Stimulated activated naive CD8-positive, alpha-beta T cell treated with anti-CD3 and anti-CD28 coated beads, Interleukin-15, Interleukin-2, amounts not matched to agents 100 ng/mL and 50 ng/mL, for 24 hours (primary cell): ENCODE data around the gene IFNL4.

Experiments used
- H3K27ac Mint-ChIP-seq: one replicate; pipeline ENCODE4 v1.8.0; 2021; ENCODE audit warnings: mild to moderate bottlenecking, mixed read lengths
- H3K27me3 Mint-ChIP-seq: one replicate; pipeline ENCODE4 v1.8.0; 2021; ENCODE audit warnings: mixed read lengths
- H3K36me3 Mint-ChIP-seq: one replicate; pipeline ENCODE4 v1.8.0; 2021; ENCODE audit warnings: low read depth, mixed read lengths
- H3K4me1 Mint-ChIP-seq: one replicate; pipeline ENCODE4 v1.8.0; 2021; ENCODE audit warnings: low read depth, mixed read lengths
- H3K4me3 Mint-ChIP-seq: one replicate; pipeline ENCODE4 v1.8.0; 2021; ENCODE audit warnings: mild to moderate bottlenecking, mixed read lengths
- H3K9me3 Mint-ChIP-seq: one replicate; pipeline ENCODE4 v1.8.0; 2021; ENCODE audit warnings: mixed read lengths

The IFNL4 gene

GRCh38 chr19:39265321-39265916, 16.8 kb upstream of the IFNL4 start:
- Mint-ChIP-seq H3K4me1 (peaks cover 3% of the 10 kb centered on the region), H3K4me3 (no peak overlapping the region), H3K27me3 (peaks cover 26% of the 10 kb centered on the region)

GRCh38 chr19:39264306-39265290, 15.9 kb upstream of the IFNL4 start:
- no peaks in the 10 kb centered on the region for H3K36me3 Mint-ChIP-seq
- no peaks in the 10 kb centered on the region for H3K9me3 Mint-ChIP-seq
- peaks cover 3% of the 10 kb centered on the region for H3K4me1 Mint-ChIP-seq
- H3K27ac Mint-ChIP-seq: no peak overlapping the region
- peaks cover 30% of the 10 kb centered on the region for H3K27me3 Mint-ChIP-seq
- H3K4me3 Mint-ChIP-seq: no peak overlapping the region

More at GRCh38 chr19:39265321-39265916, 16.8 kb upstream of the IFNL4 start:
- Mint-ChIP-seq H3K36me3 (no peaks in the 10 kb centered on the region), H3K9me3 (no peaks in the 10 kb centered on the region), H3K27ac (no peak overlapping the region)

DNA sequence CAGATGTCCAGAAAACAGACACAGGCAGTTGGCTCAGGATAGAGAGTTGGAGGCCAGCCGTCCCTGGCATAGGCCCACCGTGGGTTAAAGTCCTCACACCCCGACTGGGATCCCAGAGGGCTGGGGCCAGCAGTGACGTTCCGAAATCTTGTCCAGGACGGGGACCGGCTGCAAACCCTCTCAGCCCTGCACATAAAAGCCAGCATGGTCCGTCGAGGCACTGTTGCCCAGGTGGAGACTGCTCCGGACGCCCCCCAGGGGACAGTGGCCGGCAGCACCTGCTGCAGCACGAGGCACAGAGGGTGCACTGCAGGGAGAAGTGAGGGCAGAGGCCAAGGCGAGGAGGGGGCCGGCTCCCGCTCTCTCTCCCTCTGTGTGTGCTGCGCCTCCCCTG, 15.3 kb upstream of the IFNL4 start:
- Mint-ChIP-seq H3K27ac (no peak overlapping the region), H3K4me1 (peaks cover 3% of the 10 kb centered on the region), H3K4me3 (no peak overlapping the region), H3K9me3 (no peaks in the 10 kb centered on the region), H3K27me3 (peaks cover 30% of the 10 kb centered on the region), H3K36me3 (no peaks in the 10 kb centered on the region)

DNA sequence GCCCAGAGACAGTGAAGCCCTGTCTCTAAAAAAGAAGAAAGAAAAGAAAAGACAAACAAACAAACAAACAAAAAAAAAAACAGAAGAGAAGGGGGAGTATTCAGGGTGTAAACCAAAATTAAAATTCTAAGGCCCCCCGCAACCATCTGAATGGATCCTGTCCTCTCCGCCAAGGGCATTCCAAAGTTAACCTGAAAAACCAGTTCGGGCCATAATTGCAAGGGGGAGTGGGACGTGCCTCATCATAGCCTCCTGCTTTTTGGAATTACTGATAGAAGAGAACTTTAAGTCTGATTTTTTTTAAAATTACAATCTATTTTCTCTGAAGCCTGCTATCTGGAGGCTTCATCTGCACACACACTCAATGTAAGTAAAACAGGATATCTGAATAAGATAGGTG, 13.8 kb upstream of the IFNL4 start:
- H3K27me3 Mint-ChIP-seq: peaks cover 30% of the 10 kb centered on the region
- no peaks in the 10 kb centered on the region for H3K36me3 Mint-ChIP-seq
- H3K9me3 Mint-ChIP-seq: no peaks in the 10 kb centered on the region
- H3K4me3 Mint-ChIP-seq: no peak overlapping the region
- H3K4me1 Mint-ChIP-seq: peaks cover 9% of the 10 kb centered on the region
- no peak overlapping the region for H3K27ac Mint-ChIP-seq

- peaks cover 30% of the 10 kb centered on the region for H3K27me3 Mint-ChIP-seq
- no peaks in the 10 kb centered on the region for H3K36me3 Mint-ChIP-seq
- peaks cover 9% of the 10 kb centered on the region for H3K4me1 Mint-ChIP-seq
- no peak overlapping the region for H3K27ac Mint-ChIP-seq
- H3K9me3 Mint-ChIP-seq: no peaks in the 10 kb centered on the region
- H3K4me3 Mint-ChIP-seq: no peak overlapping the region
Observed at GRCh38 chr19:39261704-39262103, 13.0 kb upstream of the IFNL4 start.

DNA sequence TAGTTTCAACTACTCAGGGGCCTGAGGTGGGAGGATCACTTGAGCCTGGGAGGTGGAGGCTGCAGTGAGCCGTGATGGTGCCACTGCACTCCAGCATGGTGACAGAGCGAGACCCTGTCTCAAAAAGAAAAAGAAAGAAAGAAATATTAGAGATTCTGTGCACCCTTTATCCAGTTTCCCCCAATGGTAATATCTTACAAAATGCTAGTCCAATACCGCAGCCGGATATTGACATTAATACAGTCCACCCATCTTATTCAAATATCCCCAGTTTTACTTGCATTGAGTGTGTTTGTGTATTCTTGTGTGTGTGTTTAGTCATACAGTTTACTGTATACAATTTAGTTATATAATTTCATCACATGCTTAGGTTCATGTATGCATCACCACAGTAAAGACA, 8.6 kb upstream of the IFNL4 start:
- no peaks in the 10 kb centered on the region for H3K36me3 Mint-ChIP-seq
- no peak overlapping the region for H3K27ac Mint-ChIP-seq
- H3K9me3 Mint-ChIP-seq: no peaks in the 10 kb centered on the region
- H3K27me3 Mint-ChIP-seq: peaks cover 6% of the 10 kb centered on the region
- no peak overlapping the region for H3K4me3 Mint-ChIP-seq
- H3K4me1 Mint-ChIP-seq: peaks cover 6% of the 10 kb centered on the region

DNA sequence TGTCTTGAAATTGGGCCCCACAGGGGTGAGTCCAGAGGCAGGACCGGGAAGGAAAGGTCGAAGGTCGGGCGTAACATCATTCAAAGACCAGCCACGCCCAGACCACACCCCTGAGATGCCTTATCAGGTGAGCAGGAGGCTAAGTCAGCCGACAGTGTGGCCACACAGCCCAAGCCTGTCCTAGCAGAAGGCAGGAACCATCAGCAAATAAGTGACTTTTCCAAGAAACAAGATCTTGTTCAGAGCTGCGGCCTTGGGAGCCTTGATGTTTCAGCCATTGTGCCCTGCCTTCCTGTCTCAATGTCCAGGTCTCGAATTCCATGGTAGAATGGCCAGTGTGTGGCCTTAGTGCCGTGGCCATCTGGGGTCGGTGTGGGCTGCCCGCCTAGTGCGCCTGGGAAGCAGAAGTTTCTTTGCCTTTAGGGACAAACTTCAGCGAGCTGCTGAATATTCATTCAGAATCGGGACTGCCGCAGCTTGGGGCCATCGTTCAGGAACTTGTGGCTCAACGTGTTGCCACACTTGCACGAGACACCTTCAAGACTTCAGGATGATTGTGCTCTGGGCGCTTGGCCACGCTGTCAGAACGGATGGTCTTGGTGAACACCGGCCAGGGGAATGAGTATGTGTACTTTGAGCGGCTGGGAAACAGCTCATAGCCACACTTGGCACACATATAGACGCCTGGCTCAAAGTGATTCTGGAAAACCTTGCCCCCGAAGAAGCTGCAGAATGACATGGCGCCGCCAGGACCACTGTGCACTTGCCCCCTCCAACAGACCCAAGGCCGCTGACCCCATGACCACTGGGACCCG, 6.1 kb upstream of the IFNL4 start:
- Mint-ChIP-seq H3K27me3 (peaks cover under 1% of the 10 kb centered on the region), H3K36me3 (no peaks in the 10 kb centered on the region), H3K9me3 (no peaks in the 10 kb centered on the region), H3K27ac (no peak overlapping the region), H3K4me1 (peaks cover 6% of the 10 kb centered on the region), H3K4me3 (no peak overlapping the region)

DNA sequence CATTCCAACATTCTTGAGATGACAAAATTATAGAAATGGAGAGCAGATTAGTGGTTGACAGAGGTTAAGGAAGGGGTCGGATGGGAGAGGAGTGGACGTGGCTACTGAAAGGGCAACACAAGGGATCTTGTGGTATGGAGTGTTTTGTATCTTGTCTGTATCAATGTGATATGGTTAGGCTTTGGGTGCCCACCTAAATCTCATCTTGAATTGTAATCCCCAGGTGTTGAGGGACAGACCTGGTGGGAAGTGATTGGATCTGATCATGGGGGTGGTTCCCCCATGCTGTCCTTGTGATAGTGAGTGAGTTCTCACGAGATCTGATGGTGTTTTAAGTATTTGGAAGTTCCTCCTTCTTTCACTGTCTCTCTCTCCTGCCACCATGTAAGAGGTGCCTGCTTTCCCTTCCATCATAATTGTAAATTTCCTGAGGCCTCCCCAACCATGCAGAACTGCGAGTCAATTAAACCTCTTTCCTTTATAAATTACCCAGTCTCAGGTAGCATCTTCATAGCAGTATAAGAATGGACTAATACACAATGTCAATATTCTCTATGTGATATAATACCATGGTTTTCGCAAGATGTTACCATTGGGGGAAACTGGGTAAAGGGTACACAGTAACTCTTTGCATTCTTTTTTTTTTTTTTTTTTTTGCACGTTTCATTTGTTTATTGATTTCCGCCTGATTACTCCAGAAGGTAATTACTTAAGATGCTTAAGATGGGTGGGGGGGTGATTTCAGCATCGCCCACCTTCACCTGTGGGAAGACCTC, 4.9 kb upstream of the IFNL4 start:
- Mint-ChIP-seq H3K27me3 (peaks cover 4% of the 10 kb centered on the region), H3K4me1 (peaks cover 9% of the 10 kb centered on the region), H3K36me3 (no peaks in the 10 kb centered on the region), H3K9me3 (no peaks in the 10 kb centered on the region), H3K27ac (no peak overlapping the region), H3K4me3 (no peak overlapping the region)

DNA sequence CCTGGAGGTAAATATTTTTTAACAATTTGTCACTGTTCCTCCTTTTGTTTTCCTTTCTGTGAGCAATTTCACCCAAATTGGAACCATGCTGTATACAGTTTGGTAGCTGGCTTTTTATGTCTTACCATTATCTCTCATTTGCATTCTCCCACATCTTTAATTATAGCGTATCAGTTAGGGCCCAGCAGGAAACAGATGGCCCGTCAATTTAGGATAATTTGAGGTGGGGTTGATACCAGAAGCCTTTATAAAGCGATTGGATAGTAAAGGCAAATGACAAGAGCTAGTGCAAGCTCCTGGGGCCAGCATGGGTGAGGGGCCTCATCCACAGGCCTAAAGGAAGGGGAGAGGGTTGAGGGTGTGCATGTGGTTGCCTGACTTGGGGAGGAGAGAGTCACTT, 3.8 kb upstream of the IFNL4 start:
- Mint-ChIP-seq H3K27me3 (peaks cover 4% of the 10 kb centered on the region), H3K9me3 (no peaks in the 10 kb centered on the region), H3K36me3 (no peaks in the 10 kb centered on the region), H3K4me3 (no peak overlapping the region), H3K27ac (no peak overlapping the region), H3K4me1 (peaks cover 3% of the 10 kb centered on the region)

DNA sequence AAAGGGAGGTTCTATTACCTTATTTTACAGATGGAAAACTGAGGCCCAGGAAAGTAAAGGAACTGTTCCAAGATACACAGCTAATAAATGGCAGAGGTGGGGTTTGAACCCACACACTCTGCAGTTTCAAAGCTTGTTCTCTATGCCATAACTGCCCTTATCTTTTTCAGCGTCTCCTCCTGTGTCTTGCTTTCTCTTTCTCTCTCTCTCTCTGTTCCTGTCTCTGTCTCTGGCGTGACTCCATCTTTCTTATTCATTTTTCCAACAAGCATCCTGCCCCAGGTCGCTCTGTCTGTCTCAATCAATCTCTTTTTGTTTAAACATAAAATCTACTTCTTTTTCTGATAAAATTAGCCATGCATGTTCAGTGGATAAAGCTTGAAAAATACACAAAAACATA, 3.2 kb upstream of the IFNL4 start:
- Mint-ChIP-seq H3K27ac (no peak overlapping the region), H3K4me1 (peaks cover 6% of the 10 kb centered on the region), H3K27me3 (peaks cover 4% of the 10 kb centered on the region), H3K4me3 (no peak overlapping the region), H3K36me3 (no peaks in the 10 kb centered on the region), H3K9me3 (no peaks in the 10 kb centered on the region)

DNA sequence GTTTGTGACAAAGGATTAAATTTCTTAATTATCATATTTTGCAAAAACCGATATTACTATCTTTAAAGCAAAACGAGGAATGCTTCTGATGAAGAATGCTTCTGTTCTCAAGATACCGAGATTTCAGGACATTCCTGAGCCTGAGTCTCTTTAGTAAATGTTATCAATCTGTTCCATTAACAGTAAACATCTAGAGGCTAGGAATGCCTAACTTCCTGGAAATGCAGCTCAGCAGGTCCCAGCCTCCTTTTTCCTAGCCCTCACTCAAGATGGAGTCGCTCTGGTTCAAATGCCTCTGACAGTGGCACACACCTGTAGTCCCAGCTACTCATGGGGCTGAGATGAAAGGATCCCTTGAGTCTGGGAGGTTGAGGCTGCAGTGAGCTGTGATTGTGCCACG, 2.4 kb upstream of the IFNL4 start:
- Mint-ChIP-seq H3K9me3 (no peaks in the 10 kb centered on the region), H3K4me3 (no peak overlapping the region), H3K27me3 (peaks cover 4% of the 10 kb centered on the region), H3K27ac (no peak overlapping the region), H3K4me1 (peaks cover 6% of the 10 kb centered on the region), H3K36me3 (no peaks in the 10 kb centered on the region)

DNA sequence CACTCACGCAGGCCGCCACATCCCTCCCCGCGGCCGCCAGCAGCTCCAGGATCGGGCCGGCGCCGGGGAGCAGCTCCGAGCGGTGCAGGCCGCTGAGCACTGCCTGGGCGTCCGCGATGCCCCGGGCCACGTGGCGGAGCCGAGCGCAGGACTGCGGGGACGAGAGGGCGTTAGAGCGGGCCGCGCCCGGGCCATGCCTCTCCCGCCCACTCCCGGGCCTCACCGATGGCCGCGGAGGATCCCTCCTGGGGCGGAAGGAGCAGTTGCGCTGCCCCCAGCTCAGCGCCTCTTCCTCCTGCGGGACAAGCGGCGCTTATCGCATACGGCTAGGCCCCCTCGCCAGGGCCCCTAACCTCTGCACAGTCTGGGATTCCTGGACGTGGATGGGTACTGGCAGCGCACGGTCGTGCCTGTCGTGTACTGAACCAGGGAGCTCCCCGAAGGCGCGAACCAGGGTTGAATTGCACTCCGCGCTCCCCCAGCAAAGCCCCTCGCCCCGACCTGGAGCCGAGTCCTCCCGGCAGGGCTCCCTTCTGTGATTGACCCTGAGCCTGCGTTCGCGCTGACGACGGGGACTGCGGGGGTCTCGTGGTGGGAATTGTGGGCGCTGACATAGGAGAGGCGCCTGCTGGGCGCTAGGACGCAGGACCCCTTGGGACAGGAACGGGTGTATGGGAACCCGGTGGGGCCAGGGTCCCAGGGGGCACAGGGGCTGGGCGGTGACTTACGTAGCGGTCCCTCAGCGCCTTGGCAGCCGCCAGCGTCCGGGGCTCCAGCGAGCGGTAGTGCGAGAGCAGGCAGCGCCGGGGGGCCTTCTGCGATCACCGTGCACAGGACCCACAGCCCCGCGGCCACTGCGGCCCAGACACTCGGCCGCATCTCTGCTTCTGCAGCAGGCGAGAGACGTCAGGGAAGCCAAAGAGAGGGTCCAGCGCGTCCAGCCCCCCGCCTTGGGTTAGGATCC, 673 bp downstream of the IFNL4 start:
- Mint-ChIP-seq H3K36me3 (no peaks in the 10 kb centered on the region), H3K27me3 (peaks cover 4% of the 10 kb centered on the region), H3K9me3 (no peaks in the 10 kb centered on the region), H3K4me1 (peaks cover 6% of the 10 kb centered on the region), H3K27ac (no peak overlapping the region), H3K4me3 (no peak overlapping the region)

- no peaks in the 10 kb centered on the region for H3K9me3 Mint-ChIP-seq
- H3K27me3 Mint-ChIP-seq: peaks cover 4% of the 10 kb centered on the region
- H3K27ac Mint-ChIP-seq: no peak overlapping the region
- H3K4me1 Mint-ChIP-seq: peaks cover 6% of the 10 kb centered on the region
- H3K36me3 Mint-ChIP-seq: no peaks in the 10 kb centered on the region
- H3K4me3 Mint-ChIP-seq: no peak overlapping the region
Observed at GRCh38 chr19:39246951-39247669, 1.5 kb downstream of the IFNL4 start.
